Measurements from ENCODE around the gene LAX1.
"Not testable (repeated sequence)": the region's sequence is repeated elsewhere in the genome, so short reads cannot be mapped to it uniquely, and the experiment has no call there.

The LAX1 gene

DNA sequence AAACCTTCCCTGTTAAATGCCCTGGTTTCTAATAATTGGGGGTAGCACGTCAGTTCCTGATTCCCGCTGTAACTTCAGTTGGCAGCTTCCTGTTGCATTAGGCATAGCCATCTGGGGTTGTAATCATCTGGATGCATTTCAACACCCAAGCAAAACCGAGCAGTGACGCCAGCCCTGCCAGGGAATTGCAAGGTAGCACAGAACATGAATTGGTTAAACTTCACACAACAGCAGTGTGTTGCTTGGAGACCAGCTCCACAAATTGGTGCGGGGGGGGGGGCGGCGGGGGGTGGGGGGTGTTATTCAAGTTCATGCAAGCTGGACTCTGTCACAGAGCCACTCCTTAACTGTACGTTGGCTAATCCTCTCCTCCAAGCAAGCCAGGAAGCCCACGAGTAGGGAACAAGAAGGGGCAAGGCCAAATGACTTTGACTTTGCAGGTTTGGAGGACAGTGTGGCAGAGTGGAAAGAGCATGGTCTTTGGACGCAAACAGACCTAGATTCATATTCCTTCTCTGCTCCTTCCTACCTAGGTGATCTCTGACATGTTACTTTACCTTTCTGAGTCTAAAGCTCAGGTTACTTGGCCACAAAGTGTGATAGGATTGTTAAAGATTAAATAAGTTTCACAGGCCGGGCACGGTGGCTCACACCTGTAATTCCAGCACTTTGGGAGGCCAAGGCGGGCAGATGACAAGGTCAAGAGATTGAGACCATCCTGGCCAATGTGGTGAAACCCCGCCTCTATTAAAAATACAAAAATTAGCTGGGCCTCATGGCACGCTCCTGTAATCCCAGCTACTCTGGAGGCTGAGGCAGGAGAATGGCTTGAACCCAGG lies 4.7 kb downstream of the LAX1 start:
- no peak for DNase-seq (ENCODE audit: low read depth)

DNA sequence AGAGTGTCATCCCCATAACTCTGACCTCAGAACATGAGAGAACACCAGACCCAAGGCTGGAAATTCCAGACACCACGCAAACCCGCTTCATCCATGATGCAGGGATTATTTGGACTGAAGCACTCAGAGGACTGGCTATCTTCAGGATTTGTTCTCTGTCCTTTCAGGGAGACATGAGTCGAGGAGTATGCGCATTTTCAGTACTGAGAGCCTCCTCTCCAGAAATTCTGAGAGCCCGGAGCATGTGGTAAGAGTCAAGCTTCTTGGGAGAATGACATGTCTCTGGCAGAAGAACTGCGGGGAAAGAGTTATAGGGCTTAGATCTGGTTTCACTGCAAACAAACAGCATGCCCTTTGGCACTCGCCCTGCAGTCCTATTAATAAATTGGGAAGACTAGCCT lies 6.9 kb downstream of the LAX1 start:
- DNase-seq (ENCODE audit: low read depth) = no peak

DNA sequence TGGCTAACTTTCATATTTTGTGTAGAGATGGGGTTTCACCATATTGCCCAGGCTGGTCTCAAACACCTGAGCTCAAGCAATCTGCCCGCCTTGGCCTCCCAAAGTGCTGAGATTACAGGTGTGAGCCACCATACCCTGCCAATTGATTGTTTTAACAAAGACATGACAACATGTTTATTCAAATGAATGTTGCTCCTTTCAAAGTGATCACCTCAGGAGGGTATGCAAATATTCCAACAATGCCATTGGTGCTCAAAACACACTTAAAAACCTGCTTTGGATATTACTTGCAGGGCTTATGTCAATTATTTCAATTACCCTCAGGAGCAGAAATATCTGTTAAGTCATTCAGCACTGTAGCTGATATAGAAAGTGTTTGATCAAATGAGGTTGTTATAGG lies 7.9 kb downstream of the LAX1 start:
- DNase-seq (ENCODE audit: low read depth) = no peak

DNA sequence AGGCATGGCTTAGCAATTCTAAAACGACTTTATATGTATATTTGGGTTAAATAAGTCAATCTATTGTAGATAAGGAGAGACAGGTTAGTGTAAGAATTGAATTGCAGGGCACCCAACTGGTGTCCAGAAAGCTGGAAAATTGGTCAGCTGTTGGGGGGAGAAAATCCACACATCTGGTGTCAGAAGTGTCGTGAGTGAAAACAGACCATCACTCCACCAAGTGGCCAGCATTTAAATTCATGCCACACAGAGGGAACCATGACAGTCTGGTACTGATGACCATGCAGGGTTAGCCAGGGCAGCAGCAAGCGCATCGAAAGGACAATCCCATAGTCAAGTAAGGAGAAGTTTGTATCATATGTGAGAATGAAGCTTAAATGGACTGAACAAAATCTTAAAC lies 11.7 kb downstream of the LAX1 start:
- no peak for DNase-seq (ENCODE audit: low read depth)

DNA sequence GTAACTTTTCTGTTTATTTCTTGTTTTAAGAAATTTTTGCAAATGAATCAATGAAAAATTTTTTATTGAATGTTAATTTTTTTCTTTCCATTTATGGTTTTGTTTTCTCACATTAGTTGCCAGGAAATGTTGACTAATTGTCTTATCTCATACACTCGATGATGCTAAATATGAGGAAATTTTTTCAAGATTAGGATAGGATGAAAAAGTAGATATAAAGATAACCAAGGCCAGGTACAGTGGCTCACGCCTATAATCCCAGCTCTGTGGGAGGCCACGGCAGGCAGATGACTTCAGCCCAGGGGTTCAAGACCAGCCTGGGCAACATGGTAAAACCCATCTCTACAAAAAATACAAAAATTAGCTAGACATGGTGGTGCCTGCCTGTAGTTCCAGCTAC lies 12.6 kb downstream of the LAX1 start:
- DNase-seq (ENCODE audit: low read depth) = no peak

DNA sequence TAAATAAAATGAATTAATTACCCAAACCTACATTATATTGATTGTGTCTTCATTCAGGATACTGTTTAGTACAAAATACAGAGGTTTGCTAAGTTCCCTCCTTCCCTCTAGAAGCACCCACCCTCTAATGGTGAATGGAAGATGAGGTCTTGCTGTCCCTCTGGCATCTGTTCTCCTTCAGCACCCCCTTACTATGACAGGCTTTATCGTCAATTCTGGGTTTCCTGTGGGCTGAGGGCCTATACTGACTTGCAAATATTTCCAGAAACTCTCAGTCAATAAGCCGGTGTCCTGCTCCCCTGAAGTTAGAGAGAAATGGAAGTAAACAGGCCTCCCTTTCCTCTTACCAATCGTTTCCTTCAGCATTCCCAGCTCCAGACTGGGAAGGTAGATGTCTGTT lies 13.2 kb downstream of the LAX1 start:
- DNase-seq (ENCODE audit: low read depth) = no peak

DNA sequence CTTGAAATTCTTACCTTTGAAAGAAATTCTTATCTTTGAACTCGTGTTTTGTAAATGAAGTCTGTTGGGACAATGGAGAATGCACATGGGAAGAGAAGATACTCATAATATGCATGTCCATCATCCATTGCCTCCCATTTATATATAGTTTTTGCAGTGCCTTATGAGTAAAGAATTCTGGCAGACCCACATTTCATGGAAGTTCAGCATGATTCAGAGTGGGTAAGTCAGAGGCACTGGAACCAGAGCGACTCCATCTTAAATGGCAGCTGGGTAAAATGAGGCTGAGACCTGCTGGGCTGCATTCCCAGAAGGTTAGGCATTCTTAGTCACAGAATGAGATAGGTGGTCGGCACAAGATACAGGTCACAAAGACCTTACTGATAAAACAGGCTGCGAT lies 13.8 kb downstream of the LAX1 start:
- no peak for DNase-seq (ENCODE audit: low read depth)

DNA sequence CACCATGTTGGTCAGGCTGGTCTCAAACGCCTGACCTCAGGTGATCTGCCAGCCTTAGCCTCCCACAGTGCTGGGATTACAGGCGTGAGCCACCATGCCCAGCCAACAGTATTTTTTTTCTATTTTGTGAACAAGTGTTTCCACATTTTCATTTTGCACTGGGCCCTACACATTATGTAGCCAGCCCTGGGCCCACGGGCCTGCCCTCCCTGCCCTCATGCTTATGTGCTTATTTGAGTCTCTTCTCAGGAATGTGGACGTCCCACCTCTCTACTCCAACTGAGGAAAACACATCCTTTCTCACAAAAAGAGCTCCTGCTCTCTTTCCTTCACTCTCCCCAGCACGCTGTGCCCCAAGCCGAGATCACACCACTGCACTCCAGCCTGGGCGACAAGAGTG lies 17.0 kb downstream of the LAX1 start:
- no peak for DNase-seq (ENCODE audit: low read depth)

DNA sequence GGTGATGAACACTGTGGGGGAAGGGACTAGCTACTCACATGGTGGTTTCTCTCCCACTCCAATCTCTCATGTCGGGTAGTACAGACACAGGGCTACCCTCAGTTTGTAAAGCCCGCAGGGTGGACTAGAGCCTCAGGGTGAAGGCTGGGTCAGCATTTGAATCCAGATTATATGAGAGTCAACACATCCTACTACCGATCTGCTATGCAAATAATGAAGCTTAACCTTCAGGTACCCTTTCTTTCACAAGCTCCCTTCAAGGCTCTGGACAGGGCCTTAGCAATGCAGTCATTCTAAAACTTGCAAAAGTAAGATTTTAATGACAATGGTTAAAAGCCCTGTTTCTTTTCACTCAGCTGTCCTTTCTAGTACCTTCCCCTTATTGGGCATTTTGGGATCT lies 25.0 kb downstream of the LAX1 start:
- DNase-seq (ENCODE audit: low read depth) = no peak

DNA sequence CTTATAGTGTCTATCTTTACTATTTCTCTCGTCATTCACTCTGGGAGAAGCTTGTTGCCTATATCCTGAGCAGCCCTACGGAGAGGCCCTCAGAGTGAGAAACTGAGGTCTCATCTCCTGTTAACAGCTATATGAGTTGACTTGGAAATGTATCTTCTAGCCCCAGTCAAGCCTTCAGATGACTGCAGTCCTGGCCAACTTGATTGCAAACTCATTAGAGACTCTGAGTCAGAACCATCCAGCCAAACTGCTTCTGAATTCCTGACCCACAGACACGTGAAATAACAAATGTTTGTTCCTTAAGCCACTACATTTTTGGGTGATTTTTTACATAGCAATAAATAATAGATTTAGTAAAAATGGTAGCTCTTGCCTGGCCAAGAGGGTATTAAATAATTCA lies 26.5 kb downstream of the LAX1 start:
- DNase-seq (ENCODE audit: low read depth) = no peak

DNA sequence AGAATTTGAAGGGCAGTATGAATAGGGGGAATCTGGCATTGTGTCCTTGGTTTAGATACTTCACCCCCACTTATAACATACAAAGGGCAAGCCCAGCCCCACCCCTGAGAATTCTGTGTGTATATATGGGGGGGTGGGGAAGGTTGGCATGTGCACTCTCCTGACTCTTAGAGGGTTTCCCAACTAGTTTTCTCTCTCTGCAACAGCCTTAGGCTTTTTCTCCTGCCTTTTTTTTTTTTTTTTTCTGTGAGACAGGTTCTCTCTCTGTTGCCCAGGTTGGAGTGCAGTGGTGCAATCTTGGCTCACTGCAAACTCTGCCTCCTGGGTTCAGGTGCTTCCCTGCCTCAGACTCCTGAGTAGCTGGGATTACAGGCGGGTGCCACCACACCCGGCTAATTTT lies 27.5 kb downstream of the LAX1 start:
- no peak for DNase-seq (ENCODE audit: low read depth)

DNA sequence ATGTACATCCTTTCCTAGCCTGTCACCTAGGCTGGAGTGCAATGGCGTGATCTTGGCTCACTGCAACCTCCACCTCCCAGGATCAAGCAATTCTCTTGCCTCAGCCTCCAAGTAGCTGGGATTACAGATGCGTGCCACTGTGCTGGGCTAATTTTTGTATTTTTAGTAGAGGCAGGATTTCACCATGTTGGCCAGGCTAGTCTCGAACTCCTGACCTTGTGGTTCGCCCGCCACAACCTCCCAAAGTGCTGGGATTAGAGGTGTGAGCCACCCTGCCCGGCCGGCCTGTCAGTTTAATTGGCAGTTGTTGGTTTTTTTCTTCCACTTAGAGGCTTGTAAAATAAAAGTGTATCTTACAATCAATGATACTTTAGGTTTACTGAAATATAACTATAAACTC lies 28.6 kb downstream of the LAX1 start:
- not testable (repeated sequence) for DNase-seq (ENCODE audit: low read depth)

DNA sequence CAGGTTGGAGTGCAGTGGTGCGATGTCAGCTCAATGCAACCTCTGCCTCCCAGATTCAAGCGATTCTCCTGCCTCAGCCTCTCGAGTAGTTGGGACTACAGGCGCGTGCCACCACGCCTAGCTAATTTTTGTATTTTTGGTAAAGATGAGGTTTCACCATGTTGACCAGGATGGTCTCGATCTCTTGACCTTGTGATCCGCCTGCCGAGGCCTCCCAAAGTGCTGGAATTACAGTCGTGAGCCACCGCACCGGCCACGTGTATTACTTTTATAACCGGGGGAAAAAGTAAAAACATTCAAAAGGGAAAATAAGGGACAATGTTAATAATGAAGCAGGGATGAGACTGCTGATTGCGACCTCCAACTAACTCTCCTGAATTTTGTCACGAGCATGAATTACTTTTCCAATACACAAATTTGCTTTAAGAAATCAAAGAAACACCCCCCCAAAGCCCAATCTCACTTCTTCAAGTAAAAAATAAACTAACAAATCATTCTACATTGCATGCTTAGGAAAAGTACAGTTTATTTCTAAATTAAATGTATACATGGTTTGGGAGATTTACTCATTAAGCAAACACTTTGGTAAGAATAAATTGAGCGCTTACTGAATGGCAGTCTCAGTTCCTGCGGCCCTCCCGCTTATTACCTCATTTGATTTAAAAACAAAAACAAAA lies 29.9 kb downstream of the LAX1 start:
- DNase-seq (ENCODE audit: low read depth) = no peak

DNA sequence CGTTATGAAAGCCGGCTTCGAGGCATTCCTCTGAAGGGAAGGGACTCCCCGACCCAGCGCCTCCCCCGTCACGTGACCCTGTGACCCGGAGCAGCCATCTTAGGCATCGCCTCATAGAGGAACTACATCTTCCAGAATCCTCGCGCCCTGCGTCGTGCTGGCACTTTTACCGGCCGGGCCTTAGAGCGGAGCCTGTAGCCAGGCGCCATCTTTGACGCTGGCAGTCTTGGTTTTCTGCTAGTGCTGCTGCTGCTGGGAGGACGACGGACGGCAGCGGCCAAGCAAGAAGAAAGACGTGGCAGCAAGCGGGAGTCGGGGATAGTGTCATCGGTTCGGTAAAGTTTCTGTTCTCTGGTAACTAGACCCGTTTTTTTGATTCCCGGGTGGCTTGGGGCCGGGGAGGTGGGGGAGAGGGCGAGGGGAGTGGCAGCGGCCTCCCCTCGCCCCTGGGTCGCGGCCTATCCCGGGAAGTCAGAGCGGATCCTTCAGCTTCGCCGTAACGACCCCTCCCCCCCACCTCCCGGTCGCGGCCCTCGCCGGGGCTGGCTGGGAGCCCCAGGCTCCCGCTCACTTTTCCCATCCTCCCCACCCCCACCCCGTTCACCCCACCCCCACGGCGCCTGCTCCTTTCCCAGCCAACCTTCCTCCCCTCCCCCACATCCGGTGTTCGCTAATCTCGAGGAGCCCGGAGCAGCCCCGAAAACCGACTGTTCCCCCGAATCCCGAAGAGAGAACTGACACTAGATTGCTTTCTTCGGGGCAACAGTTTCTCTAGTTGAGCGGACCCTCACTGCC lies 30.7 kb downstream of the LAX1 start, which contains the start of the genes ZBED6 and ZC3H11A:
Gene ZBED6, plus strand, starts transcription at position 183 of the 795 bp plus-strand sequence. CDS start 1,900 bp downstream, outside the sequence.
Gene ZC3H11A, plus strand, starts transcription at position 183 of the 795 bp plus-strand sequence. CDS start 21,448 bp downstream, outside the sequence.
- DNase-seq (ENCODE audit: low read depth) = peak; percentile 96

DNA sequence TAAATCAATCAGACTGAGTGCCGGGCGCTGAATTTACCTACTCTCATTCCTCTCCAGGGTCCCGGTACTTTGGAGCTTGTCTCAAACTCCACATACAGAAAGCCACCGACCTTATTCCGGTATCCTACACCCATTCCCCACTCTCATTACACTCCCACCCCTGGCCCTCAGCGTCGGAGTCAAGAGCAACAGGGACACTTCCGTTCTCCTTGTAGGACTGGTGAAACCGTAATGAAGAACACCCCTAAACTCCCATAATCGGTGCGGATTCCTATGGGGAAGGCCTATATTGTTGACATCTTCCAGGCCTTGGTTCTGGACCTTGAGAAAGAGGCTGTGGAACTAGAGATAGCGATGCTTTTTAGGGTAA lies 31.2 kb downstream of the LAX1 start:
- peak; percentile 1 for DNase-seq (ENCODE audit: low read depth)

DNA sequence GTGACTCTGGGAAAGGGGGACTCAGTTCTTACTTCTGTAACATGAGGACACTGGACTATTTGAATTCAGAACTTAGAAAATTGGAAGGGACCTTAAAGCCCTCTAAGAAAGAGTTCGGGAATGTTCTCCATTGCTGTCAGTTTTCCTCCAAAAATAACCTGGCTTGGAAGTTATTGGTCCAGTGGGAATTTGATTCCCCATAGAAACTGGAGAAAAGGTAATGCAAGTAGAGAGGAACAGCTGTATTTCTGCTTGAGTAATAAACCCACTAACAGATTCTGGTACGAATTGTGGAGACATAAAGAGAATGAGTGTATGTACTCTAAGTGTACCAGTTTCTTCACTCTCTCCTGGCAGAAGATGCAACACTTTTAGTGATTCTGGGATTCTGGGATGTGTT lies 32.2 kb downstream of the LAX1 start:
- DNase-seq (ENCODE audit: low read depth) = no peak

DNA sequence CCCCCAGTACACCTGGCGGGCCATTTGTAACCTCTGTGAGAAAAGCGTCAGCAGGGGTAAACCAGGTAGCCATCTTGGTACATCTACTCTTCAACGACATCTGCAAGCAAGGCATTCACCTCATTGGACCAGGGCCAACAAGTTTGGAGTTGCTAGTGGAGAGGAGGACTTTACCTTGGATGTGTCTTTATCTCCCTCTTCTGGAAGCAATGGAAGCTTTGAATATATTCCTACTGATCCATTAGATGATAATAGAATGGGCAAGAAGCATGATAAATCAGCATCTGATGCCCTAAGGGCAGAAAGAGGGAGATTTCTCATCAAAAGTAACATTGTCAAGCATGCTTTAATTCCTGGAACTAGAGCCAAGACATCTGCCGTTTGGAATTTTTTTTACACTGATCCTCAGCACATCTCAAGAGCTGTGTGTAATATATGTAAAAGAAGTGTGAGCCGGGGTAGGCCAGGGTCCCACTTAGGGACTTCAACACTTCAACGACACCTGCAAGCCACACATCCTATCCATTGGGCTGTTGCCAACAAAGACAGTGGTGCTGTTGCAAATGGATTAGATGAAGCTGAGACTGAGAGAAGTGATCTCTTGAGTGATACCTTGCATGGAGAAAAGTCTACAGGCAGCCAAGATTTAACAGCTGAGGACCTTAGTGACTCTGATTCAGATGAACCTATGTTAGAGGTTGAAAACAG lies 33.1 kb downstream of the LAX1 start:
- DNase-seq (ENCODE audit: low read depth) = no peak

DNA sequence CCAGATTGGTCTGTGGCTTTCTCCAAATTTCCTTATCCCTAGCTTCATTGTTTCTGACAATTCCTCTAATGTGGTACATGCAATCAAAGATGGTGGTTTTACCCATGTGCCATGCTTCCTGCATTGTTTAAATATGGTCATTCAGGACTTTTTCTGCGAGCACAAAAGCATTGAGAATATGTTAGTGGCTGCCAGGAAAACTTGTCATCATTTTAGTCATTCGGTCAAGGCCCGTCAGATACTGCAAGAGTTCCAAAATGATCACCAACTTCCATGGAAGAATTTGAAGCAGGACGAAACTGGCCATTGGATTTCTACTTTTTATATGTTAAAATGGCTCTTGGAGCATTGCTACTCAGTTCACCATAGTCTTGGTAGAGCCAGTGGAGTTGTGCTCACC lies 34.2 kb downstream of the LAX1 start:
- no peak for DNase-seq (ENCODE audit: low read depth)

DNA sequence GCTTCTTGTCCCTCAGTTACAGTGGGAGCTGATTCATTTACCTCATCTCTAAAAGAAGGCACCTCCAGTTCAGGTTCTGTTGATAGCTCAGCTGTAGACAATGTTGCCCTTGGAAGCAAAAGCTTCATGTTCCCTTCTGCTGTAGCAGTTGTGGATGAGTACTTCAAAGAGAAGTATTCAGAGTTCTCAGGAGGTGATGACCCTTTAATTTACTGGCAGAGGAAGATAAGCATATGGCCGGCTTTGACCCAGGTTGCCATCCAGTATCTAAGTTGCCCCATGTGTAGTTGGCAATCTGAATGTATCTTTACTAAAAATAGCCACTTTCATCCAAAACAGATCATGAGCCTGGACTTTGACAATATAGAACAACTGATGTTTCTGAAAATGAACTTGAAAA lies 35.0 kb downstream of the LAX1 start:
- no peak for DNase-seq (ENCODE audit: low read depth)

DNA sequence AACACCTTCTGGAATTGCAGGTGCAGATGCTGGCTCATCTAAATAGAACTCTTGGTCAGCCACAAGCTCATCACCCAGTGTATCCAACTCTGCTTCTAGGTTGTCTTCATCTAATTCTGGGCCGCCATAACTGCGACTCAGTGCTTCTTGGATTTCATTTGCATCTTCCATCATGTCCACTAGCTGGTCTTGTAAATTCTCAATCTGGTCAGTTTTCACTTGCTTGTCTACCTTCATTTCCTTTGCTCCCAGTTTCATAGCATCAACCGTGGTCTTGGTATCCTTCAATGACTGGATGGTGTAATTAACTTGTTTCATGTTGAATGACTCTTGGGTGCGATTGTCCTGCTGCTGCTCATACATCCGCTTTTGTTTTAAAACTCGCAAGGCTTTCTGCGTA lies 40.7 kb downstream of the LAX1 start:
- no peak for DNase-seq (ENCODE audit: low read depth)

DNA sequence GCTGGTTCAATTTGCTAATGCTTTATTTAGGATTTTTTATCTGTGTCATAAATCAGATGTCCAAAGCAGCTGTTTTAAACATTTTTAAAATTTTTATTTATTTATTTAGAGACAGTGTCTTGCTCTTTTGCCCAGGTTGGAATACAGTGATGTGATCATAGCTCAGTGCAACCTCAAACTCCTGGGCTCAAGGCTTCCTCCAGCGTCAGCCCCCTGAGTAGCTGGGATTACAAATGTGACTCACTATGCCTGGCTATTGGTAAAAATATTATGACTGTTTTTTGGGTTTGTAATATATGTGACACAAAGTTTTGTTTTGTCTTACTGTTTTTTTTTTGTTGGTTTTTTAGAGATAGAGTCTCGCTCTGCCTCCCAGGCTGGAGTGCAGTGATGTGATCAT lies 42.2 kb downstream of the LAX1 start:
- DNase-seq (ENCODE audit: low read depth) = no peak

All from activated T-helper 1 cell treated with Interleukin-2 at 50 U/mL for 16 hours (primary cell).